GM21423 (cell line): ENCODE data around the gene CAMKK1.
A peak's percentile ranks its signal among the peaks of the same experiment; 100 is the strongest.

Experiments used
- ATAC-seq: cut with Tn5 transposase; IDR thresholded peaks from one replicate; pipeline ENCODE4 v1.9.1; 2021; ENCODE audit warnings: mild to moderate bottlenecking, moderate library complexity; ENCODE audit not compliant: unreplicated experiment

The CAMKK1 gene

DNA sequence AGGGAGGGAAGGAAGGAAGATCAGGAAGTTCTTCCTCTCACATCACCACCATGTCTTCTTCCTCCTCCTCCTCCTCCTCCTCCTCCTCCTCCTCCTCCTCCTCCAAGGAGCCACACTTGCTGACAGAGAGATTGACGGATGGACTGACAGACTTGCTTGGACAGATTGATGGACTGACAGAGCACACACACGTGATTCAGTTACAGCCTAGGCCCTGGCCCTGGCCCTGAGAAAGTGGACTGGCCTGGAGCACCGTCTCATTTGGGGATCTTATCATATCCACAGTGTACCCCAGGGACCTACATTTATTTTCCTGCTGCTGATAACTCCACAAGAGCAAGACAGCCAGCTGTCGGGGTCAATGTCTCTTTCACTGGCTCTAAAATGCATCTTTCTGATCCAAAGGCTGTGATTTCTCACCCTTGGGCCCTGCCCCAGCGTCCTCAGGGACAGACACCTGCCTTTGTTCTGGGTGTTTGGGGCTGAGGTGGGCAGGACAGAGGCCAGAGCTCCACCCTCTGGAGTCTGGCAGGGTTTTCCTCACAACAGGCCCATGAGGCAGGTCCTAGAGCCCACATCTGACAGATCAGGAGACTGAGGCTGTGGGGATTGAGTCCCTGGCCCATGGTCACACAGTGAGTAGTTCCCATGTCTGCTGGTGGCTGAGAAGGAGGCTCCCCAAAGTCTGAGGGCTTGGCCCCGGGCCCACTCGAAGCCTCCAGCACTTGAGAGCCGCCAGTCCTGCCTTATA is 25.7 kb upstream of the CAMKK1 start:
- ATAC-seq, result no peak

DNA sequence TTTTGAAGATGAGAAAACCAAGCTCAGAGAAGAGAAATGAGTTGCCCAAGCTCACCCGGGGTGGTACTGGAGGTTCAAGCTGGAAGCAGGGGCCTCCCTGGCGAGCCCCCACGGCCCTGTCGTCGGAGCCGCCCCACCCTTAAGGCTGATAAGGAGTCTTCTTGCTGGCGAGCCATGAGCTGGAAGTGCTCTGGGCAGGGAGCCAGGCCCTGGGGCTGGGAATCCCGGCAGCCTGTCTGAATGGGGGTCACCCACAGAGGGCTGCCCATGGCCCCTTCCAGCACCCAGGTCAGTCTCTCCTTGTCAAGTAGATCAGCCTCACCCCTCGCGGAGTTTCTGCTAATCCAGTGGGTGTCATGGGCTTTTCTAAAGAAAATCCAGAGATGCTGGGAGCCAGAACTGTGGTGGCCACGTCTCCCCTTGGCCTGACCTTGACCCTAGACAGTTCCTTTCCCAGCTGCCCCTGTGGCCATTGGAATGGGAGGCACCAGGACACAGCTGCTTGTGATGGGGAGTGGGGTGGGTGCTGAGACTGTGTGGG is 24.6 kb upstream of the CAMKK1 start:
- no peak for ATAC-seq

DNA sequence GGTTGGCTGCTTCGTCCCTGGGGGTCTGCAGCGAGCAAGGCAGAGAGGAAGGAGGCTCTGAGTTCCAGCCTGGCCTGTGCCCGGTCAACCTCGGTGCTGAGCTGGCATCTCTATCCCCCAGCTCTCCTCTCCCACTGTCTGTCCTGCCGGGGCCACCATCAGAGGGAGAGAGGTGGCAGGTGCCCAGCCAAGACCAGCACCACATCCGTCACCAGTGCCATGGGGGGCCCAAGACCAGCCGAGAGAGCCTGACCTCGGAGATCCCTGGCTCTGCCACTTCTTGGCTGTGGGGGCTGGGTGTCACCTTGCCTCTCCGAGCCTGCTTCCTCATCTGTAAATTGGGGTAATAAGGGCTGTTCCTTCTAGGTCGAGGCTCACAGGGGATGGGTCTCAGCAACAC is 24.0 kb upstream of the CAMKK1 start:
- no peak for ATAC-seq

DNA sequence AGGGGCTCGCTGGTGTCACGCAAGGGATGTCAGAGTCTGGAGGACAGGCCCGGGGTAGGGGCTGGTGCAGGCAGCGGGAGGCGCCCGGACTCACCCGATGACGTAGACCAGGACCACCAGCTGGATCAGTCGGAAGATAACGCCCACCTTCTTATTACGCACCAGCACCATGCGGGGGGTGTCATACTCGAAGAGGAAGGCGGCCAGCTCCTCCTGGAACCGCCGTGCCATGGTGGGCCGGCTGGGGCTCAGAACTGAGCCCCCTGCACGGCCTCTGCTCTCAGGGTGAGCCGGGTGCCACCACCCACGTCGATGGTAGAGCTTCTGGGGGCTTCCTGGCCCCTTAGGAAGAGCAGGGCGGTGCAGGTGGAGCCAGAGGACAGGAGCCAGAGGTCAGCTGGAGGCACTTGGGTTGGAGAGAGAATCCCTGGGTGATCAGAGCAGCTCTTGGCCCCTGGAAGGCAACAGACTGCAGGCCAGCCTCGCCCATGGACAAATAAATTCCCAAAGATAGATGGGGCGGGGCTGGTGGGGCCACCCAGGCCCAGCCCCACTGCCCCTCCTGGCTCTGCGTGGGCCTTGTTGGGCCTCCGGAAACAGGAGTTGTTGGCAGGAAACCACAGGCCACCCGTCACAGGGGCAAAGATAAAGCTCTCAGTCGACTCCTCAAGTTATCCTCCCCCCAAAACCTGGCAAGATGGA is 23.3 kb upstream of the CAMKK1 start, which contains the start of gene P2RX1:
TSS of gene P2RX1 (minus strand) at position 471 of the 702 bp plus-strand sequence. CDS start at position 231, 240 bp downstream.
- ATAC-seq, result no peak

DNA sequence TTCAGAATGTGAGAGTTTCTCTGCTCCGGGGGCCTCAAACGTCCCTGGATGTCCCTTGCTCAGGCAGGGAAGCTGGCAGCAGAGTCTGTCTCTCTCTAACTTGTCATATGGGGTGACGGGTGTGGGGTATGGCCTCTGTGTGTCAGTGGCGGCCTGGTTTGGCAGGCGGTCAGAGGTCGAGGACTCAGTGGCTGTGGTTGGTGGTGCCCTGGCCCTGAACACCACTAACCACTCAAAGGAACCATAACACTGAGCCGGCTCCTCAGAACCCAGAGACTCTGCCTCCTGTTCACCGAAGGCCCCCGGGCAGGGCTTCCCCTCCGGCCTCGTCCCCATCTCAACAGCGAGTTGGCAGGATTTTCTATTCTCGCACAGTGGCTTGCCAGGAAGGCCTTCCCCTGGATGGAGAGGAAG is 22.7 kb upstream of the CAMKK1 start:
- no peak for ATAC-seq

DNA sequence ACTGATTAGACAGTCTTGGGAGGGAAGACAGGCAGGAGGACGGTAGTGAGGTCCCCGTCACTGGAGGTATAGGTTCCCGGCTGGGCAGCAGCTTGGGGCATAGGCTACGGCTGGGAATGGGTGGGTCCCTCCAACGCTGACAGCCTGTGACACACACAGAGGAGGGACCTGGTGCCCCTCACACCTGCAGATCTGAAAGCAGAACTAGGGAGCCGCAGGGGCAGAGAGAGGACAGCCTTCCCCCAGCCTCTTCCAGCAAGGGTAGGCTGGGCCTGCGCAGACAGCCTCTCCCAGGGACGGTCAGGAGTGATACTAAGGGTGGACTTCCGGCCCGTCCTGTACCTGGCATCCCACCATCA is 21.4 kb upstream of the CAMKK1 start:
- ATAC-seq, result no peak

DNA sequence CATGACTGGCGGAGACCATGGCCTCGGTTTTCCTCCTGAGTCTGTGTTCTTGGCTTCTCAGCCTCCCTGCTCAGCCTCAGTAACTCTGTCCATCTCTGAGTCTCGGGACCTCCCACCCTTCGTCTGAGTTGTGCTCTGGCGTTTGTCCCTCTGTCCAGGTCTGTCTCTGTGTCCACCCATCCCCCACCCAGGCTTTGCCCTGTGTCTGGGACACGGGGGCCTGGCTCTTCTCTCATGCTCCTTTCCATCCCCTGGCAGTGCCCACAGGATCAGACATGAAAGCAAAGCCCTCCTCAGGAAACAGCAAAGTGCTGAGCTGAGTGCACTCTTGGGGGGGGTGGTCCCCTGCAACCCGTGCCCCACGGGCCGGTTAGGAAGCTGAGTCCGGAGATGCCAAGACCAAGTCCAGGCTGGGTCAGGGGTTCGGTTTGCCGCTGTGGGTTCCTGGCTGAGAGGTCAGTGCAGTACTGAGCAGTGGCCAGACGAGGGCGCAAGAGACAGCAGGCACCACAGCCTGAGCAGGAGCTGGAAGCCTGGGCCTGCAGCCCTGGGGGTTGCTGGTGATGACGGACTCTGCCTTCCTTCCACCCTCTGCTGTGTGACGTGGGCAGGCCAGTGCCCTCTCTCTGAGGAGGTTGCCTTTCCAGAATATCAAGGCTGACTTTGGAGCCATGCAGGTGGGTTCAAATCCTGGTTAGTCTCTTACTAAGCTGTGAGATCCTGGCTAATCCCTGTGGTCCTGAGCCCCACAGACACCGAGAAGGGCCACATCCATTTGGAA is 20.9 kb upstream of the CAMKK1 start:
- peak; percentile 33 for ATAC-seq

DNA sequence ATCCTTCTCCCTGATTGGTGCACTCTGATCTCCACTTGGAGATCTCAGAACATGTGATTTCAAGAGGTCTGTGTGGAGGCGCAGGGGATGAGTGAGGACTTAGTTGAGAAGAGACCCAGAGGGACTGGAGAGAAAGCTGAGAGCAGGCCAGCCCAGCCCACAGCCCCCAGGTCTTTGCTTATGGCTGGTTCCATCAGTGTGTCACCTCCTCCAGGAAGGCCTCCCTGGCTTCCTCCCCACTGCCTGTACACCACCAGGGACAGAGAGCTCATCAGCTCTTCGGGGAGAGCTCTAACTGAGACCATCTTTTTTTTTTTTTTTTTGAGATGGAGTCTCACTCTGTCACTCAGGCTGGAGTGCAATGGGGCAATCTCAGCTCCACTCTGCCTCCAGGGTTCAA is 20.0 kb upstream of the CAMKK1 start:
- ATAC-seq, result no peak

DNA sequence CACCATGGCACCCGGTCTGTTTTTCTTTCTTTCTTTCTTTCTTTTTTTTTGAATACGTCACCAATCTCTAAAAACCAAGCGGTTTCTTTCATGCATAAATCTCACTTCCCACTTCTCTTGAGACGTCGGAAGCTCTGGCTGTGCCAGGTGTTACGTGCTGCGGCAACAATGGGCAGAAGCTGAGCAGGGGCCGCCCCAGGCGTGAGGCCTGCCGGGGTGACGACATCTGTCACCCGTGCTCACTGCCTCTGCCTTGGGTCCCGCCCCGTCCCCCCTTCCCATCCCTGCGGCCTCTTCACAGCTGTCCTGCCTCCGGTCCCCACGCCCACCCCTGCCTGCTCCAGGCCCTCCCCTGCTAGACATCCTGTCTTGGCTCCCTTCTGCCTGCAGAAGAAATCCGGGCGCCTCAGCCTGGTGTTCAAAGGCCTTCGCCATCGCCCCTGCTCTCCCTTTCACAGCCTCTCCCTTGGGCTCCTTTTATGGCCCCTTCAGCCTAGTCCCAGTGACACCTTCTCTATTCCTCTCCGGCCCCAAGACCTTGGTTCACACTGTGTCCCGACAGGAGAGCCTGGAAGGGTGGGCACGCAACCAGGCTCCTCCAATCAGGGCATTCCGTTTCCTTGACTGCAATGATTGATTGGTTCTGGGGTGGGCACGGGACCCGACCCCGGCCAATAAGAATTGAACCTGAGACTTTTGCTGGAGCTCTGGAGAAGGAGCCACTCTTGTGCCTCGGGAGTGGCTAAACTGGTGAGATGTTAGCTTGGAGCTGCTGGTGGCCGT is 18.6 kb upstream of the CAMKK1 start:
- ATAC-seq, result peak; percentile 65

DNA sequence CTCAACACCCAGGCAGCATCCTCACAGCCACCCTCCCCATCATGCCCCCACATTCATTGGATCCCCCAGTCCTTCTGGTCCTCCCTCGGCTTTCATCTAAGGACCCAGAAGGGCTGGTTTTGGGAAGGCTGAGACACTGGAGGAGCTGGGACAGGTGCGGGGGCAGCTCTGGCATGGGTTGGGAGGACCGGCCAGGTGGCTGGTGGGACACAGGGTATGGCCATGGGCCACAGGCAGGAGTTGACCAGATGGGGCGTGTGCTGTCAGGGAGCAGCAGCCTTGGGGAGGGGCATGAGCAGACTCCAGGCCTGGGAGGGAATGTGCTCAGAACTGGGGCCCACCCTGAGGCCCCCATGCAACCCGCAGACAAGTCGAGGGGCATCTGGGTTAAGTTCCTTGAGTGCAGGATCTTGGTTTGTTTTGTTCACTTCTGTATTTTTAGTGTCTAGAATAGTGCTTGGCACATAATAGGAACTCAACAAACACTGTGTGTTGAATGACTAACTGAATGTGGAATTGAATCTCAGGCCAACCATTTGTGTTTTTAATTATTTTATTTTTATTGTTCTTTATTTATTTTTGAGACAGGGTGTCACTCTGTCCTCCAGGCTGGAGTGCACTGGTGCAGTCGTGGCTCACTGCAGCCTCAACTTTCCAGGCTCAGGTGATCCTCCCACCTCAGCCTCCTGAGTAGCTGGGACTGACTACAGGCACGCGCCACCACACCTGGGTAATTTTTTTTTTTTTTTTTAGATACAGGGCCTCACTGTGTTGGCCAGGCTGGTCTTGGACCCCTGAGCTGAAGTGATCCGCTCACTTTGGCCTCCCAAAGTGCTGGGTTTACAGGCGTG is 17.8 kb upstream of the CAMKK1 start:
- no peak for ATAC-seq

DNA sequence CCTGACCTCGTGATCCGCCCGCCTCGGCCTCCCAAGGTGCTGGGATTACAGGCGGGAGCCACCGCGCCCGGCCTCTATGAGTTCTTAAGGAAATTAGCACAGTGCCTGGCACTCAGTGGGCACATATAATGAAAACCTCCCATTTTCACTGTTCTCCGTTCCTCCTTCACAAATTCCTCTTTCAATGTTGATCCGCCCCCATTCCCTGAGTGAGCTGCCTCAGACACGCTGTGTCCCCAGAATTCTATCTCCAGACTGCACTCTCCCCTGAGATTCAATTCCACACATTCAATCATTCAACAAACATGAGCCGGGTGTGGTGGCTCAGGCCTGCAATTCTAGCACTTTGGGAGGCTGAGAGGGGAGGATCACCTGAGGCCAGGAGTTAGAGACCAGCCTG is 16.4 kb upstream of the CAMKK1 start:
- ATAC-seq, result no peak

DNA sequence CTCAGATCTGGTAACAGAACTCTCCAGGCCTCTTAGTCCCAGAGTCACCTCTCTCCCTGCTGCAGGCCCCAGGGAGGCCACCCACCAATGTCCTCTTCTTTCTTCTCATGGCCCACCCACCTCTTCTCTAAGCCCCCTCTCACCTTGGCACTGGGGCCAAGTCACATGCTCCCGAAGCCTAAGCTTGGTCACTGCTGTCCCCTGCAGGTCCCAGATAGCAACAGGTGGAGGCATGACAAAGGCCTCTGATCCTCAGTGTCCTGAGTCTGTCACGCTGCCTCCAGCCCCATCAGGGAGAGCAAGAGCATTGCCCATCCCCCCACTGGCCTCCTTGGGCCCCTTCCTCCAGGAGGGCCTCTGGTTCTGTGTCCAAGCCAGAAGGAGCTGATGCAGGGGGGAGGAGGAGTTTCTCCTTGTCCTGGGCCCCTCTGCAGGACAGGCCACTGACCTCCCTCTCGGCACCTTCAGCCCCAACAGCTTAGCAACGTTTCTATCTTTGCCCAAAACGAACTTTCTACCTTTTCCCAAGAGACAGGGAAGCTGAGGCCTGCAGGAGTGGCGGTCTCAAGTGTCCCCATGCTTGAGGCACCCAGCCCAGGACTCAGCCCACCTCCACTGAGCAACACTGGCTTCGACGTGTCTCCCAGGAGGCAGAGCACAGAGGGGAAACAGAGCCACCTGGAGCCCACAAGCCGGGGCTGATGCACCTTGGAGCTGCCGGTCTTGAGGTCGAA is 14.8 kb upstream of the CAMKK1 start:
- ATAC-seq, result no peak

DNA sequence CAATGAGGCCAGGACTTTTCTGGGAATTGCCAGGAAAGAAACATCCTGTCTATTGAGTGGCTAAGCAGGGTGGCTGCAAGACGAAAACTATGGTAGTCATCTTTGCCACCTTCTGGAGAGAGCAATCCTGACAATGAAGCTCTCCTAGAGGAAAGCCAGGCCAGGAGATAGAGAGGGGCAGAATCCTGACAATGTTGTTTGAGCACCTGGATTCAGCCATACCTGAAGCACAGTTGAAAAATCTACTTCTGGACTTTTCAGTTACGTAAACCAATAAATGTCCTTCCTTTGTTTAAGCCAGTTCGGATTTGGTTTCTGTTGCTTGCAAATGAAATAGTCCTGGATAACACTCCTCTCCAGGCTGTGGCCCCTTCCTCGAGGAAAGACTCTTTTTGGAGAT is 14.0 kb upstream of the CAMKK1 start:
- ATAC-seq, result no peak

DNA sequence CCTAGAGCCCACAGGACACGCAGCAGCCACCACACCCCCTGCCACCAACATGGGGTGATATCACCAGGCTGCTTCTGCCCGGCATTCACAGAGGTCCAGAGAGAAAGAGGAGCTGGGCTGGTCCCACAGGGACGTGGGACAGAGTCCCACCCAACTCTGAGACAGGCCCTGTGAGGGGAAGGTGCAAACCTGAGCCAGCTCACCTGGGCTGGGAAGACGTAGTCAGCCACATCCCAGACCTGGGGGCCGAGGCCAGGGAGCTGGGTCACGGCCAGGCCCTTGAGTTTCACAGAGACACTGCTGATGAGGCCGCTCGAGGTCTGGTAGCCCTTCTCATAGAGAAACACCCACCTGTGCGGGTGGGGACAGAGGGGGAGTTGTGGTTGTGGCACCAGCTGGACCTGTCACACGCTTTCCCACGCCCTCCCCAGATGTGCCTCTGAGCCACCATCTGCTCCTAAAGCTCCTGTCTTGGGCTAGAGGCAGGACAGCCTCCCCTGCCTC is 12.2 kb upstream of the CAMKK1 start:
- peak; percentile 45 for ATAC-seq

DNA sequence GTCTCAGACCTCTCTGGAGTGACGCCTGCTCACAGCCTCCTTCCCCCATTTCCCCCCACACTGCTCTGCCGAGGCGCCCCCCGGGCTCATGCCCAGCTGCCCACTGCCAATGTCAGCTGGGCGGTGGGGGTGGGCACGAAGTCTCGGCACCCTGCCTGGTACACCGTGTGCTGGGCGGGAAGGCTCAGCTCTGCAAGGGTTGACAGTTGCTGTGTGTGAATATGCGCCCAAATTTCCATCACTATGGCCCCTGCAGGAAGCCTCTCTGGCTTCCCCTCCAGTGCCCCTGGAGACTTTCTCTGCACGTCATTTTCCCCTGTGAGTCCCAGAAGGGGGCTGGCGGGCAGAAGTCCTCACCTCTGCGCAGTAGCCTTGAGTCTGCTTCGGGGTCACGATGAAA is 11.6 kb upstream of the CAMKK1 start:
- ATAC-seq, result peak; percentile 18

DNA sequence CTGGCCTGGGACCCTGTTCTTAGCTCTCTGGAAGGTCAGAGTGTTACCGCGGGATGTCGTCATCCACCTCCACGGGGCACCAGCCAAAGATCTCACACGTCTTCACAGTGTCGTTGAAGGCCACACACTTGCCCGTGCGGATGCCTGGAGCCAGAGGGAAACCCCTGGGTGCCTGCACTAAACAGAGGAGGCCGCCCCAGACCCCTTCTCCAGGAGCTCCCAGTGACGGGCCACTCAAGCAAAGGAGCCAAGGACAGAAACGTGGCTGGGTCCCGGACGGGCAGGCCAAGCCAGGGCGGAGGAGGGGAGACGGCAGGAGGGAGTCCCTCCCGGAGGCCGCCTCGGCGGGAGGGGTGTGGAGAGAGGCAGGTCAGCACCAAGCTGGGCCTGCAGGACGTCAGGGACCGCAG is 11.0 kb upstream of the CAMKK1 start:
- ATAC-seq, result no peak

DNA sequence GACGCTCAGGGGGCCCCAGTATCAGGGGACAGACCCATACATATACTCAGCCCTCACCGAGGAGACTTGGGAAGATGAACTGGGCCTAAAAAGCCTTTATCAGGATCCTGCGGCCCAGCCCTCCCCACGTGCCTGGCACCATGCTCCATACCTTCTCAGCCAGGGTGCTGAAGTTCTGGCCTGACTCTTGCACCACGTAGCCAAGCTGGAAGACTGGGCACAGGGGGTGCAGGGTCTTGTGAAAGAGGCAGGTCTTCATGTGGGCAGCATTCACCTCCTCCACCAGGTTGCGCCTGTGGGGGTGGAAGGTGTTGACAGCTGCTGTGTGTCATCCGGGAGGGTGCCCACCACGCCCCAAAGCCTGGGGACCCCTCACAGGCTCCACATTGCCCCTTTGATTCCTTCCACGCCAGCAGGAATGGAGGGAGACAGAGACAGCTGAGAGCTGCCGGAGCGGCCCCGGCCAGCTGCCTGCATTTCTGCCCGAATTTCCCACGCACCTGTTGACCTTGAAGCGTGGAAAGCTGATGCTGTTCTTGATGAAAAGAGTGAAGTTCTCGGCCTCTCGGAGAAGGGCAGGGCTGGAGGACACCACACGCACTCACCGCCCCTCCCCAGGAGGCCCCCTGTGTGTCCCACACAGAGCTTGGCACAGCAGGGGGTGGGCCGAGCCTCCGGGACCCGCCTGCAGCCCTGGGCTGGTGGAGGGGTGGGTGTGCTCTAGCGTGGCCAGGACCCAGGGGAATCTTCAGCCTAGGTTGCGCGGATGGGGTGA is 10.4 kb upstream of the CAMKK1 start:
- ATAC-seq, result no peak

DNA sequence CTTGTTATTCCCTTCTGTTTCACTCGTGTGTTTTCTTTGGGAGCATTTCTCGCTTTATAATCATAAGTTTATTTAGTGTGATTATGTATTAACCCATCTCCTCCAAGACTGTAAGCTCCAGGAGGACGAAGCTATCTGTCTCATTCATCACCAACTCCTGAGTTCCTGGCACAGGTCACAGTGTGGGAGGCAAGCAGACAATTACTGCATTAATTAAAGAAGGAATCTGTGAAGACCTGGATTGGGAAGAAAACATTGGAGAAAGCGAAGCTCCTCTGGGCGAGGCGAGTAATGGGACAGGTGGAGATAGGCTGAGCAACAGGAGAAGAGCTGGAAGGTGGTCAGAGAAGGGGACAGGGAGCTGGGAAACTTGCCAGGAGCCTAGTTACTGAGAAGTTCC is 7.8 kb upstream of the CAMKK1 start:
- no peak for ATAC-seq
